Right renal cortex interstitium (tissue), 3 donors: Measurements from ENCODE around the gene BEAN1. TPM values are rescaled to one million over a fixed set of nuclear protein-coding genes. Genes with fewer than 3 reads are reported as not detected.

ENCODE experiments used
- DNase-seq, 3 donors: peaks; one replicate each; pipeline ENCODE4 v3.0.0-alpha.2; 2013; ENCODE audit warnings: low read depth in 3 of 3, low spot score in 2 of 3
- polyA plus RNA-seq, 3 donors: library from polyadenylated mRNA; unstranded; fragments of 120-200 nt; gene quantifications; one replicate each; pipeline ENCODE4 v1.2.1, GENCODE V29; 2013; ENCODE audit not compliant: insufficient read length in 3 of 3

The BEAN1 gene
- polyA plus RNA-seq, 3 donors = 0.93 to 1.2 (median 0.96) TPM

DNA sequence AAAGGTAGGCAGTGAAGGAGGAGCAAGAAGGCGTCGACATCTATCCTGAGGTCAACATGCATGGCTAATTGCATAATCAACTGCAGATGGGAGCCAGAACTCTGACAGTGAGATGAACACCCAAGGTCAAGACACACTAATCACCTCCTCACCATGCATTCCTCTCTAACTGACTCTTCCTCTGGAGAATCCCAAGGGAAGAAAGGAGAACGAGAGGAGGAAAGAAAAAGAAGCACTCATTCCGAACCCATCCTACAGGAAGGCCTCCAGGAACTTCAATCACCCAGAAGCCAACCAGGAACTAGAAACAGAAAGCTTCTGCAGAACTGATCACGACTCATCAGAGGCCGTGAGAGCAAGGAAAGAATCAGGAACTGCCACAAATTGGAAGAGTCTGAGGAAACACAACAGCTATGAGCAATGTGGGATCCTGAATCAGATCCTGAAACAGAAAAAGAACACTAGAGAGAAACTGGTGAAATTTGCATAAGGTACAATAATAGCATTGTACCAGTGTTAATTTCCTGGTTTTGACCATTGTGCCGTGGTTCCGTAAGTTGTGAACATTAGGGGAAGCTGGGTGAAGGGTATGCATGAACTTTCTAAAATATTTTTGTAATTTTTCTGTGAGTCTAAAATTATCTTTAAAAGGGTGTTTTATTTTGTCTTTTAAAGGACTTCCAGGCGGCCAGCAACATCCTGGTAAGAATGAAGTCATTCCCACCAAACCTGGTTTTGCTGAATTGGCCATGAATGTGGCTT is 10.0 kb upstream of the BEAN1 start:
- no peak for DNase-seq

- DNase-seq = no peak
These were observed 8.7 kb upstream of the BEAN1 start for GRCh38 chr16:66418165-66418962.

GRCh38 chr16:66419527-66419926 is 7.6 kb upstream of the BEAN1 start:
- no peak for DNase-seq

DNA sequence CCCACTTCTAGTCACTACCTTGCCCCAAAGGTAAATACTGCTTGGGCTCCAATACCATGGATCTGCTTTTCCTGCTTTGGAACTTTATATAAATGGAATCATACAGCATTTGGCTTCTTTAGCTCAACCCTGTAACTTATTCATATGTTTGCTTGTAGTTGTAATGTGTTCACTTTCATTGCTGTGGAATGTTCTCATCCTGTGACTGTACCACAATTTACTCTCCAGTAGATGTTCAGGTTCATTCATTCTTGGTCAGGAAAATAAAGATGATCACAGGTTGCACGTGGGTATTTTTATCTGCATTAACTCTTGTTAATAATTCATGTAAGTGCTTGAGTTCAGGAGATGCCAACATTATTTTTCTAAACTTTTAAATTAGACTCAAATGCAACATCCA is 6.7 kb upstream of the BEAN1 start:
- DNase-seq = no peak

- DNase-seq = no peak
These were observed 5.2 kb upstream of the BEAN1 start for GRCh38 chr16:66421891-66422290.

GRCh38 chr16:66422366-66422765 is 4.7 kb upstream of the BEAN1 start:
- DNase-seq = no peak

GRCh38 chr16:66423177-66423576 is 3.9 kb upstream of the BEAN1 start:
- no peak for DNase-seq

GRCh38 chr16:66425651-66426050 is 1.4 kb upstream of the BEAN1 start:
- no peak for DNase-seq

DNA sequence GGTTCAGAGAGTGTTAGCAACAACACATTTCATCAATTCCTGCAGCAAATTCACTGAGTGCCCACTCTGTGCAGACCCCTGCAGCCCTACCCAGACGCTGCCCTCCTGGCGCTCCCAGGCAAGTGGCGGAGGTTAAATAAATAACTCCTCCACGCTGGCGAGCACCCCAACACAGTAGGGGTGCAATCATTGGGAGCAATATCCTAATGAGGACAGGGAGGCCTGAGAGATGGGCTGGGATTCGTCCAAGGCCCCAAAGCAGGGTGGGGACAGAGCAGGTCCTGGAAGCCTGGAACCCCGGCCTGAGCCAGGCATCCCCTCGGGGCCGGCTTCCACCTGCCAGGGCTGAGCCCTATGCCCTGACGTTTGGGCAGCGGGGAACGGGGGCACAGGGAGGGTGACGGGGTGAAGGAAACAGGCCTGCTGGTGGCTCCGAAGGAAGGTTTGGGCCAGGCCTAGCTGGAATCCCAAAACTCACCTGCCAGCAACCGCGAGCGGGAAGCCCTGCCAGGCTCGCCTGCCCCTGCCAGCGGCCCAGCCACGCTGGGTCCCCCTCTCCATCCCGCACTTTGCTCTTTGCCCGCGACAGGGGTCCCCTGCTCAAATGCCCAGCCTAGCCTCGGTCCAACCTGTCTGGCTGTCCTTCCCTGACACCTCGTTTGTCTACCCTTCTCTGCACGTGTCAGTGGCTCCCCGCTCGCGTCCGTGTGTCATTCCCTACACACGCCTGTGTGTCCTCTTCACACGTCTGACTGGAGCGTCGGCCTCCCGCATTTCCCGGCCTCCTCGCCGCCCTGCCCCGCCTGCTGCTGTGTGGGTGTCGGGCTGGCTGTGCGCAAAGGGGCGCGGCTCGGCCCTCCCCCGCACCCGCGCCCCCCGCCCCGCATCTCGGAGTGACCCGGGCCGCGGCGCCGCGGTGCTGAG is 721 bp upstream of the BEAN1 start:
- no peak for DNase-seq

DNA sequence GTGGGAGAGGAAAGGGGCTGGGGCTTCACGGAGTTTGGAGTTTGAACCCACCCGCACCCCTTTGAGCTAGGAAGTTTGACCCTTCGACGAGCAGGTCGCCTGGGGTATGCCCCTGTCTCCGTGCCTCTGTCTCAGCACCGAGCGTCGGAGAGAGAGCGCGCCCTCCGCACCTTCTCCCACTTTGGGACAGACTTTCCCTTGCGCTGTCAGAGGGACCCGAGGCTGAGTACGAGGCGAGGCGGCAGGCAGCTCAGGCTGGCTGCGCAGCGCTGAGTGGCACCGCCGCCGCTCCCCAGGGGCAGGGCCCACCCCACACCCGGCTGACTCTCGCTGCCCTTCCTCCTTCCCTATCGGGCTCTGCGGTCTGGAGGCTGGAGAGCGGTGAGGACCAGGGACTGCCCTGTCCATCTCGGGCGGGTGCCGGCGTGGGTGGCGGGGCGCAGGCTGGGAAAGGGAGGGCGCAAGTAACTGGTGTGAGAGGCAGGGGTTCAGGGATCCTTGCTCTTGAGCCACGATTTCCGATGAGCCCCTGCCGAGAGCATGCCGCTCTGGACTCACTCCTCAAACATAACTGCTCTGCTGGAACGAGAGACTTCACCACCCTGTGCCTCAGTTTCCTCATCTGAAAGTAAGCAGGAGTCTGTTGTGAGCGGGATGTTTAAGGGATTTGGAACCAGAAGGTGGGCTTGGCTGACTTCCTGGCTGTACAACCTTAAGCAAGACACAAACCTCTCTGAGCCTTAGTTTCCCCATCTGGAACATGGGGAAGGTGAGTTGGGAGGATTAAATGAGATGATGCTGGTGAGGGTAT is 981 bp downstream of the BEAN1 start:
- DNase-seq = no peak

GRCh38 chr16:66428682-66429251 is 1.7 kb downstream of the BEAN1 start:
- no peak for DNase-seq

DNA sequence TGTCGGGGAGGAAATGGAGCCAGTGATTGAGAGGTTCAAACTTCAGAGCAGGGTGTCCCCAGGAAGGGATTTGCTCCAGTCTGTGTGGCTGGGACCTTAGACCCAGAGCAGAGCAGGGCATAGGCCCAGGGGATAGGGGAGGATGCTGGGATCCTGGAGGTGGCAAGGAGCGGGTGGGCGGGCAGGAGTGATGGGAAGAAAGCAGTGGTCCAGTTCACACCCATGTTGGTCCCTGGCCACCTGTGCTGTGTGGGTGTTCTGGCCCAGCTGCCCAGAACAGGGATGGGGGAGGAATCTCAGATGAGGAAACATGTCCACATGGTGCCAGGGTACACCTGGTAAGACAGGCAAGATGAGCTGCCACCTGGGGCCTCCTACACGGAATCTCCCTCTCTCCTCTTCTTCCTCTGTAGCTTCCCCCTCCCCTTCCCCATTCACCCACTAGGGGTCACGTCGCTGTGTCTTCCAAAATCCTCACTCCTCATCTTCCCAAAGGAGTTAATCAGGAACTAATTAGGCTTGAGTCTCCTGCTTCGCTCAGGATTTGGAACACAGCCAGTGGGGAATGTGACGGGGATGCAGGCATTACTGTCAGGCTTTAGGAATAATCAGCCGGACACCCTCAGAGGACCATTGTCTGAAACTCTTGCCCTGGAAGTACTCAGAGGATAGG is 2.3 kb downstream of the BEAN1 start:
- no peak for DNase-seq

DNA sequence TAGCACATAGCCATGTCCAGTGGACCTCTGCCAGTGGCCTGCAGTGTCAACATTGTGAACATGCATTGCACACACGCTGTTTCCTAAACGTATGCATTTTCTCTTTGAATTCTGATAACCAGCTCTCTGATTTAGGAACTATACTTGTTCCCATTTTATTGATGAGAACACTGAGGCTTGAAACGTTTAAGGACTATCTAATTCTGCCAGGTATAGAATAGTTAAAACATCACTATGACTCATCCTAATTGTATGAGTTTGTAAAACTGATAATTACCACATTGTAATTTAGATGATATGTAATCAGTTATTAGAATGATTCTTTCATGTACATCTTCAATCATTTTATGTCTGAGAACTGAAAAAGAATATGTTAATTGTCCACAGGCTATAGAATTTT is 3.1 kb downstream of the BEAN1 start:
- DNase-seq = no peak

DNA sequence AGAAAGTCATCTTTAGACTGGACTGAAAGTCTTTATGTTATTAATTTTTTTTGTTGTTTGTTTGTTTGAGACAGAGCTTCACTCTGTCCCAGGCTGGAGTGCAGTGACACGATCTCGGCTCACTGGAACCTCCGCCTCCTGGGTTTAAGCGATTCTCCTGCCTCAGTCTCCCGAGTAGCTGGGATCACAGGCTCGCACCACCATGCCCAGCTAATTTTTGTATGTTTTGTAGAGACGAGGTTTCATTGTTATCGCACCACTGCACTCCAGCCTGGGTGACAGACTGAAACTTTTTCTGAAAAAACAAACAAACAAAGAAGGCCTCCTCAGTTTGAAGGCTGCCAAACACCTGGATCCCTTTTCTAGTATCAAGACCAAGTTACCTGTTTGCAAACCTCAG is 4.7 kb downstream of the BEAN1 start:
- DNase-seq = no peak

GRCh38 chr16:66432429-66432828 is 5.3 kb downstream of the BEAN1 start:
- DNase-seq = no peak

DNA sequence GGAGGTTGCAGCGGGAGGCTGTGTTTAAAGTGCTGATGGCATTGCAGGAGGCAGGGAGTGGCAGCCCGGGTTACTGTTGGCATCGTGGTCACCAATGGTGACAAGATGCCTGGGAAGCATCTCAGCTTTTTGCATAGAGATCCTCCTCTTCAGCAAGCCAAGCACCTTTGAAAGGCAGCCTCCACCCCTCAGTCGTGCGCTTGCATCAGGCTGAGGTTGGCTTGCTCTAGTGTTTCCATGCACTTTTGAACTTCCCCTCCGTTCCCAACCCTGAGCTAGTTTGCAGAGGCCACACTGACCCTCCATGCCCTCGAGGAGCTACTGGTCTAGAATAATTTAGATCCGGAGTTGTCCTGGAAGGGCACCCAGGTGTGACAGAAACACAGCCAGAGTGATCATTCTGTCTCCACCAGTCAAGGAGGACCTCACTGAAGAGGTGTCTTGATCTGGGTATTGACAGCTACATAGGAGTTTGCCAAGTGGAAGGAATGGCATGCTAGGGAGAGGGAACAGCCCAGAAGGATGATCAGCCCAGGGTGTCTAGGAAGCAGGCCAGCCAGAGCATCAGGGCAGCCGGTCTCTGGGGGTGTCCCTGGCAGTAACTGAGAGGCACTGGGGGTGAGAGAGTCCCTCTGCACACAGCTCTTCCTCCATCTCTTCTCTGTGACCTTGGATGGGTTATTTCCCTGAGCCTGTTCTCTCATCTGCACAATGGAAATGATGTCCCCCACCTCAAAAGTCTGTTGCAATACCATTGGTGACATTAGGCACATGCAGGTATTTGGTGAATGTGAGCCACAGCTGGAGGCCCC is 7.7 kb downstream of the BEAN1 start:
- no peak for DNase-seq

DNA sequence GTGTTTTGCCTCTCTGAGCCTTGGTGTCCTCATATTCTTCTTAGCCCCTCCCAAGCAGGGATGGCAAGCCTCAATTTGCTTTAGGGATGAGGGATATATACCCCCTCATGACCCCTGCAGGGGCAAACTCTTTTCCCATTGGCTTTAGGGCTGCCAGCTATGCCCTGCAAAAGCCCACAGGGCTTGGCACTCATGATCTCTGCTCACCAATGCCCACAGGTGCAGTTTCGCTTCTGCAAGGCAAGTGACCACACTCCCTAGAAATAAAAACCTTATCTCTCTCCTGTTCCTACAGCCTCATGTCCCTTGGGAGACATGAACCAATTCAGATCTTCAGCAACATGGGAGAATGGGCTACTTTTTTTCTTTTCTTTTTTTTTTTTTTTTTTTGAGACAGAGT is 8.8 kb downstream of the BEAN1 start:
- DNase-seq = no peak

GRCh38 chr16:66437391-66437945 is 10.4 kb downstream of the BEAN1 start:
- DNase-seq = no peak
